ENCODE results near the gene LDB1. TPM values are rescaled to one million over a fixed set of nuclear protein-coding genes. Genes with fewer than 3 reads are reported as not detected.

Gene LDB1
- total RNA-seq, 1 experiment from 2014 or later = 100 TPM

Other genes with a start within 250 kb of the LDB1 start
- gene ARMH3, start 64.2 kb downstream of the LDB1 start, total RNA-seq (2021) = 16.0 to 17.9 TPM (median 17.1 TPM) in 3 replicates
- gene HPS6, start 55.0 kb downstream of the LDB1 start, total RNA-seq (2021) = 18.7 to 20.6 TPM (median 20.6 TPM) in 3 replicates
- gene PPRC1, start 12.7 kb upstream of the LDB1 start, total RNA-seq (2021) = 68.0 to 79.4 TPM (median 69.7 TPM) in 3 replicates
- 125 to 165 TPM (median 129 TPM) in 3 replicates for gene NOLC1, start 32.0 kb upstream of the LDB1 start, total RNA-seq (2021)
- gene ELOVL3, start 105.9 kb upstream of the LDB1 start, total RNA-seq (2021) = 0.17 to 0.46 TPM (median 0.34 TPM) in 3 replicates
- gene PITX3, start 121.1 kb upstream of the LDB1 start, total RNA-seq (2021) = 0.32 to 0.81 TPM (median 0.48 TPM) in 3 replicates
- 29.8 to 32.4 TPM (median 32.1 TPM) in 3 replicates for gene GBF1, start 125.2 kb upstream of the LDB1 start, total RNA-seq (2021)

Measured in WTC11 (cell line).